T-helper 2 cell treated with Interferon-gamma antibody and Interleukin-4, amounts not matched to agents 100 ng/mL and 5 ng/mL, for 36 hours (primary cell): ENCODE results near the gene POC1A. TPM values are rescaled to one million over a fixed set of nuclear protein-coding genes. Genes with fewer than 3 reads are reported as not detected.
"Not testable (repeated sequence)": the region's sequence is repeated elsewhere in the genome, so short reads cannot be mapped to it uniquely, and the experiment has no call there.

Experiments
- intact Hi-C: fragments of 100-400 bp; cut with micrococcal nuclease; formaldehyde crosslinking; loops from one replicate; pipeline ENCODE4 v1.15.1; 2023
- total RNA-seq: library from RNA; stranded (reverse); gene quantifications from 2 replicates; pipeline ENCODE4 v1.2.3, GENCODE V29; 2022

Gene POC1A
- total RNA-seq, 1 donor from 2014 or later, result 28.9 TPM

GRCh38 chr3:52184690-52185089 is 30.5 kb upstream of the POC1A start:
- intact Hi-C loops, result no loop called here

- intact Hi-C loops, result no loop called here
Measured at GRCh38 chr3:52183786-52184445, 29.7 kb upstream of the POC1A start.

- intact Hi-C loops, result no loop called here
Measured at GRCh38 chr3:52182691-52183090, 28.5 kb upstream of the POC1A start.

- intact Hi-C loops, result no loop called here
Measured at GRCh38 chr3:52182196-52182595, 28.0 kb upstream of the POC1A start.

GRCh38 chr3:52181543-52181942 is 27.3 kb upstream of the POC1A start:
- intact Hi-C loops, result no loop called here

- intact Hi-C loops, result no loop called here
Measured at GRCh38 chr3:52178537-52178936, 24.3 kb upstream of the POC1A start.

GRCh38 chr3:52178126-52178525 is 23.9 kb upstream of the POC1A start:
- intact Hi-C loops, result not testable (repeated sequence)

- intact Hi-C loops, result no loop called here
Measured at GRCh38 chr3:52177701-52178042, 23.4 kb upstream of the POC1A start.

- intact Hi-C loops, result no loop called here
Measured at GRCh38 chr3:52176951-52177700, 22.9 kb upstream of the POC1A start.

GRCh38 chr3:52176180-52176752 is 22.0 kb upstream of the POC1A start:
- intact Hi-C loops, result no loop called here

- intact Hi-C loops, result no loop called here
Measured at GRCh38 chr3:52175416-52176179, 21.4 kb upstream of the POC1A start.

- intact Hi-C loops, result no loop called here
Measured at GRCh38 chr3:52174896-52175295, 20.7 kb upstream of the POC1A start.

- intact Hi-C loops, result no loop called here
Measured at GRCh38 chr3:52173101-52173500, 18.9 kb upstream of the POC1A start.

- intact Hi-C loops, result no loop called here
Measured at GRCh38 chr3:52172262-52172757, 18.1 kb upstream of the POC1A start.

GRCh38 chr3:52171514-52172261 is 17.5 kb upstream of the POC1A start:
- intact Hi-C loops, result no loop called here

- intact Hi-C loops, result not testable (repeated sequence)
Measured at GRCh38 chr3:52170217-52170616, 16.0 kb upstream of the POC1A start.

- intact Hi-C loops, result no loop called here
Measured at GRCh38 chr3:52167240-52167639, 13.0 kb upstream of the POC1A start.

GRCh38 chr3:52162250-52162872 is 8.1 kb upstream of the POC1A start:
- intact Hi-C loops, result no loop called here

- intact Hi-C loops, result no loop called here
Measured at GRCh38 chr3:52159503-52159902, 5.3 kb upstream of the POC1A start.

- intact Hi-C loops, result loop anchor here (2.0 kb wide), 1 partner anchor 43 kb away; the partner anchor contains the start of gene ALAS1
Measured at GRCh38 chr3:52155912-52156311, 1.7 kb upstream of the POC1A start.
